ENCODE results near the gene NNMT.

GRCh38 chr11:114256967-114257286 lies 39.3 kb upstream of the NNMT start:
- no peak for TF ChIP-seq POLR2A (IDR thresholded peaks at IDR 0.05; ENCODE audit: low read depth, low read length)
- no peak for TF ChIP-seq POLR2AphosphoS5 (IDR thresholded peaks at IDR 0.05; ENCODE audit: low read depth, low read length)
- TF ChIP-seq TAF1 (IDR thresholded peaks at IDR 0.05; ENCODE audit: low read depth, low read length) = no peak
- TF ChIP-seq SPI1 (IDR thresholded peaks at IDR 0.05; ENCODE audit: low read depth, low read length) = no peak
